ENCODE data around the gene TF.
A peak's percentile ranks its signal among the peaks of the same experiment; 100 is the strongest.
"Not testable (repeated sequence)": the region's sequence is repeated elsewhere in the genome, so short reads cannot be mapped to it uniquely, and the experiment has no call there.

Gene TF

DNA sequence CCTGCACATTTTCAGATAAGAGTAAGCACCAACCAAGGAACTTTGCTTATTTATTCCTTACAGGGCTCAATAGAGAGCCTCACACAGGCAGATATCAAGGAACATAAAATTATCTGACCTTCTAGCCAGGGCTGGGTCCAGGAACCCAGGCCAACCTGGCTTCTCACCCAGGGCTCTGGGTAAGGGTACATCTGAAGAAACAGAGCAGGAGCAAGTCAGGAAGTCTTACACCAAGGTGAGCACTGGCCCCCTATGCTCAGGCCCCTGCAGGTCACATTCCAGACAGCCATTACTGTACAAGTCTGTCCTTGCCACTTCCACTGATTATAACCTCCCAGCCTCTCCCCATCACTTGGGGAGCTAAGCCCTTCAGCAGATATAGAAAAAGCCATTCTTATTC is 19.1 kb downstream of the TF start:
- no peak for DNase-seq (ENCODE audit: low read depth)

DNA sequence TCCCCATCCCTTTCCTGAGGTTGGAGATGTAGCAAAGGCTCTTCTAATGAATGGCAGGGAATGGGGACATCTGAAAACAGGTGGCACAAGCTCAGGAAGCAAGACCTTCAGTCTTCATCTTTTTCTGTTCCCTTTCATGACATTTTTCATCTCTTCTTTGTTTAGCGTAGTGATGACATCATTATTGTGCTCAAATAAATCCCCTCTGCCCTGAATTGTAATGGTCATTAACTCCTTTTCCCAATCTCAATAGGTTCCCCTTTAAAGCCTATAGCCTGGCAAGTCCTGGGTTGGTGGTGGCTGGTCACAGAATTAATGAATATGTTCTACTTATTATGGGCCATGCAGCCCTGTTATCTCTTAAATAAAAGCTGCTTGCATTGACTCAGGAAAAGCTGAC is 21.4 kb downstream of the TF start:
- no peak for DNase-seq (ENCODE audit: low read depth)

DNA sequence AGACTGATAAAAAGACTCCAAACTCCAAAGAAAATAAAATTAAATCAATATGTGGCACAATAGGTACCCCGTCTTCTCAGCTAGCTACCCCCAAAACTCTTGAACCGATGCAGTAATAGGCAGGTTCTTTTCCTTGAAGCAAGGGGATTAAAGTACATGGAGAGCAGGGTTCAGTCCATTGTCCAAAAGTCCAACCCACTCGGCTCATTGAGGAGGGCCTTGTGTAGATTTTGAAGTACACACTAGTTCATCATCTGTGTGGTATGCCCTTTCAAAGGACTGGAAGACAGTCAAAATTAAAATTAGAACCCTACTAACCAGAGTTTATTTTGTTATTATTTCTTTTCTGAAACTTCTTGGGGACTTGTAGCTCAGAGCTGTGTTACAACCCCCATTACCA is 23.3 kb downstream of the TF start:
- no peak for DNase-seq (ENCODE audit: low read depth)

DNA sequence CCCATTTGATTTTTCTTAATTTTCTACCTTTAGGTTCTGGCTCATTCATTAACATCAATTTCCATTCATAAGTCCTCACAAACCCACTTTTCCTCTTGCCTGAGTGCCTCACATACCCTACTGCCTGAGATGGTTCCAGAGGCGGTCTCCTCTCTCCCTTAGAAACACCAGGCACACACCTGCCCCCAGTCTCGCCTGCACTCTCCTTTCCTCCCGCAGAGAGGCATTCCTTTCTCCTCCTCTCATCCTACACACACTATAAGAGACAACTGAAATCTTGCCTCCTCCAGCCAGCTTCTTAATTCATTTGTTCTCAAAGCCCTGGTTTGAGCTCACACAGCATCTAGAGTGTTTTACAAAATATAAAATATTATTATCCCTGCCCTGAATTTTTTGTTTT is 27.5 kb downstream of the TF start:
- DNase-seq (ENCODE audit: low read depth): no peak

DNA sequence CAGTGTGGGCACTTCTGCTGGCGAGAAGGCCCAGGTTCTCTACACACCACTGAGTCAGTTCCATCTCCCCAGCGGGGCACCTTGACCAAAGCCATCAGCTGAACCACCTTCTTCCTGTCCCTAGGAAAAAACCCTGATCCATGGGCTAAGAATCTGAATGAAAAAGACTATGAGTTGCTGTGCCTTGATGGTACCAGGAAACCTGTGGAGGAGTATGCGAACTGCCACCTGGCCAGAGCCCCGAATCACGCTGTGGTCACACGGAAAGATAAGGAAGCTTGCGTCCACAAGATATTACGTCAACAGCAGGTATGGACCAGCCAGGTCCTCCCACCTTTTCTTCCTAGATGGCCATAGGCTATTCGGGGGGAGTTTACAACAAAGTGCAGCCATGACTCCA is 29.1 kb downstream of the TF start:
- no peak for DNase-seq (ENCODE audit: low read depth)

DNA sequence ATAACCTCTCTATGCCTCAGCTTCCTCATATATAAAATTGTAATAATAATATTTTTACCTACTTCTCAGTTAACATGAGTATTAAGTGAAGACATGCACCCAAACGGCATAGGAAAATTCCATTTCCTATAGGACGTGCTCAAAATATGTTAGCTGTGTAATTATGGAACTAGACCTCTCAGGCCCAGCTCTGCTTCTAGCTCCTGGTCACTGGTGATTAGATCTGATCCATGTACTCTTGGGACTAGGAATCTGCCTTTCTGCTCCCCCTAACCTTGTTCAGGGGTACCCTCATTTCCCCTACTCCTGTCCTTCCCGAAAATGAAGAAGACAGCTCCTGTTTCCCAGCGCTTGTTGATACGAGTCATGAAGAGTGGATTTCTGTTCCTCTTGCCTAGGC is 29.6 kb downstream of the TF start:
- DNase-seq (ENCODE audit: low read depth): no peak

DNA sequence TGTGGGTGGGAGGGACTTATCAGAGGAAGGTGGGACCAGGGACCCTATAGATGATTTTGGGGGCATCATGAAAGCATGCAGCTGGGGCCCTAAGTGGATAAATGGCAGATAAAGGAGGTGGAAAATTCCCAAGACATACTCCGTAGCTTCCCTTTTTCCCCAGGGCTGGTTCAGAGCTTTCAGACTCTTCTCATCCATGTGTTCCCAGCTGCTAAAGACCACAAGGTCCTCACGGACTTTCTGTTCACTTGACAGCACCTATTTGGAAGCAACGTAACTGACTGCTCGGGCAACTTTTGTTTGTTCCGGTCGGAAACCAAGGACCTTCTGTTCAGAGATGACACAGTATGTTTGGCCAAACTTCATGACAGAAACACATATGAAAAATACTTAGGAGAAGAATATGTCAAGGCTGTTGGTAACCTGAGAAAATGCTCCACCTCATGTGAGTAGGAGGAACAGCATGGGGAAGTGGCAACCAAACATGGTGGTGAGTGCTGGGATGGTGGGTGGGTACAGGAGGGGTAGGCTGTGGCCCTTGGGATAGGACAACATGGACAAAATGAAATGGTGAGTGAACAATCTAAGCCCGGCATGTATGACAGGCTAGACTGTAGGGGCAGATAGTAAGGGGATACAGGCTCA is 30.7 kb downstream of the TF start:
- no peak for DNase-seq (ENCODE audit: low read depth)

DNA sequence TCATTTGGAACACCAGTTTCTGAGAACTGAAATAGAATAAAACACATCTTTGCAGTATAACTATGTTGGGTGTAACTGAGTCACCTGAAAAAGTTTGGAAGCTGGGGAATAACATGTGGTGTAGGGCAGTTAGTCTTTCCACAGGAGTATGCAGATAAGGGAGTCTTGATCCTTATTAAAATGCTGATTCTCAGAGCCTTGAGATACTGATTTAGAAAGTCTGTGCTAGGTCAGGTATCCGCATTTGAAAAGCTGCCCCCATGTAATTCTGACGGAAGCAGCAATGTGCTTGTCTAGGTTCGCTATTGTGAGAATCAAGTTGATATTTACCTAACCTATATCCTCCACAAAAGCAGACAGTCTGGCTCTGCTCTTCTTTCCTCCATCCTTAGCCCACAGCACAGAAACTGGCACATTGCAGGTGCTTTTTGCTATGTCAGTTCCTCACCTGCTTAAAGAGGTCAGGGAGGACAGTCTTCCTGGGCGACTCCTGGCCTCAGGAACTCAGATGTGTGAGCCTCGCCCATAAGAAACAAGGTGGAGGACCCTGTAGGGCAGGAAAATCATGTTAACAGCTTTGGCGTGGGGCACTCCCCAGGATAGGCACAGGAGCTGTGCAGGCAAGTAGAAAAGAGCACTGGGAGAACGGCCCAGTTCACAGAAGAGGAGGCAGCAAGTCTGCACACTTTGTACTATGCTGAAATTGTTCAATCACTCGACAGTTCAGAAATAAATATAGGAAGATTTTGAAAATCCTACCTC is 31.8 kb downstream of the TF start:
- DNase-seq (ENCODE audit: low read depth): no peak

DNA sequence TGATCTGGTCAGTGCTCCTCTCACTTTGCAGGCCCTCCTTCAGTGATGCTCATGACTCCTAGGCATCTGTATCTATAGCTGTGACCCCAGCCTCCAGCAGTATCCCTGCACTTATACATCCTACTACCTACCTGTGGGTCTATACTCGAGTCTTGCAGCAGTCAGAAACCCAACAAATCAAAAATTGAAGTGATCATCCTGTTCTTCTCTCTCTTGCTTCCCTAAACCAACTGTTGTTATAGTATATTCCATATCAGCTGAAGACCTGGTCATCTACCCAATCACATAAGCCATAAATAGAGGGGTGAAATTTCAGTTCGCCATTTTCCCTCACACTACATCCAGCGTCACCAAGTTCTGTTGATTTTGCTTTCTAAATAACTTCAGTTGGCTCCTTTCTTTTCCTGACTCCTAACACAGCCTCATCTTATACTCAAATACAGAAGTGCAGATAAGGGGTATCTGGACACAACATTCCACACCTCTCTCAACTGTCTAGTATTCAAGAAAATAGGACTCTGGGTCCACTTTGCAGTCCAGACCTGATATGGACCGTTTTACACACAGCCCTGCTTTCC is 33.5 kb downstream of the TF start:
- DNase-seq (ENCODE audit: low read depth): no peak

DNA sequence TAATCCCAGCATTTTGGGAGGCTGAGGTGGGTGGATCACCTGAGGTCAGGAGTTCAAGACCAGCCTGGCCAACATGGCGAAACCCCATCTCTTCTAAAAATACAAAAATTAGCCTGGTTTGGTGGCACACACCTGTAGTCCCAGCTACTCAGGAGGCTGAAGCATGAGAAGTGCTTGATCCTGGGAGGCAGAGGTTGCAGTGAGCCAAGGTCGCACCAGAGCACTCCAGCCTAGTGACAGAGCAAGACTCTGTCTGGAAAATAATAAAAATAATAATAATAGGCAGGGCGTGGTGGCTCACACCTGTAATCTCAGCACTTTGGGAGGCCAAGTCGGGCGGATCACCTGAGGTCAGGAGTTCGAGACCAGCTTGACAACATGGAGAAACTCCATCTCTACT is 34.6 kb downstream of the TF start:
- DNase-seq (ENCODE audit: low read depth): not testable (repeated sequence)

DNA sequence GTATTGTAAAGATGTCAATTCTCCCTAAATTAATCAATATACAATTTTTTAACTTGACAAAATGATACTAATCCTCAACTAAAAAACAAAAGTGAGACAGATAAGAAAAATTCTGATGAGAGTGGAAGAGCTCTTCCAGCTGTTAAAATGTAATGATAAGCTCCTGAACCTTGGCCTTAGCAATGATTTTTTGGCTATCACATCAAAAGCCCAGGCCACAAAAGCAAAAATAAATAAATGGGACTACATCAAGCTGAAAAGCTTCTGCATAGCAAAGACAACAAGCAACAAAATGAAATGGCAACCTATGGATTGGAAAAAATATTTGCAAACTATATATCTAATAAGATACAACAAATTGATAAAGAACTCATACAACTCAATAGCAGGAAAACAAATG is 35.4 kb downstream of the TF start:
- DNase-seq (ENCODE audit: low read depth): no peak

DNA sequence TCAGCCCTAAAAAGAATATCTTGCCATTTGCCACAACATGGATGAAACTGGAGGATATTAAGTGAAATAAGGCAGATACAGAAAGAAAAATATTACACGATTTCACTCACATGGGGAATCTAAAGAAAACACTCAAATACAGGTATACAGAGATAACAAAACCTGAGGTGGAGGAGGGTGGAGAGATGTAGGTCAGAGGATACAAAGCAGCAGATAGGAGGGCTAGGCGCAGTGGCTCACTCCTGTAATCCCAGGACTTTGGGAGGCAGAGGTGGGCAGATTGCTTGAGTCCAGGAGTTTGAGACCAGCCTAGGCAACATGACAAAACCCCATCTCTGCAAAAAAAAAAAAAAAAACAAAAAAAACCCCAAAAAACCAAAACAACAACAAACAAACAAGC is 36.3 kb downstream of the TF start:
- no peak for DNase-seq (ENCODE audit: low read depth)

DNA sequence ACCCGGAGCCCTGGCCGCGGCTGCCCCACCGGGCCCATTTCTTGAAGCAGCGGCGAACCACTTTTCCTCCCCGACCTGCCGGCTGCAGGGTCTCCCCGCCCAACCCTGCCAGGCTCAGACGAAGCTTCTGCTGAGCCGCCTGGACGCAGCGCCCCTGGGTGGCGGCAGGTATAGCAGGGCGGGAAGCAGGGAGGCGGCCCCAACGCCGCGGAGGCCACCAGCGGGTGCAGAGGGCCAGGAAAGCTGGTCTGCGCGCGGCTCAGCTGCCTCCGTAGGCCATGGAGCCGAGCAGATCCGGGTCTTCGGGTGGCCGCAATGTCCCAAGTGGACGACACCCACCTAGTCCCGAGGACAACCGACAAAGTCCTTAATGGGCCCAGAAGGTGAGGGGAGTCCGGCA is 37.6 kb downstream of the TF start:
- DNase-seq (ENCODE audit: low read depth): no peak

DNA sequence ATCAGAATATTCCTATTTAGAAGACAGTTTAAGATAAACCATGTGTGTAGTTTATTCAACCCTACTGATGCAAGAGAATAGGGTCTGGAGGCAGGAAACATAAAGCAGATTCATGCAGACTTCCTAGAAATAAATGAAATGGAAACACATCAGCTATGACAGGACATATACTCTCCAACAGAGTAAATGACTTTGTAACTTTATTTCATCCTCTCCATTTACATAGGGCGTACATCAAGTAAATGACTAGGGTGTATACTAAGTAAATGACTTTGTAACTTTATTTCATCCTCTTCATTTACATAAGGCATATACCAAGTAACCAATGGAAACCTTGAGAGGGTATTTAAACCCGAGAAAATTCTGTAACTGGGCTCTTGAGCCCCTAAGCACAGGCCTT is 41.8 kb downstream of the TF start:
- no peak for DNase-seq (ENCODE audit: low read depth)

DNA sequence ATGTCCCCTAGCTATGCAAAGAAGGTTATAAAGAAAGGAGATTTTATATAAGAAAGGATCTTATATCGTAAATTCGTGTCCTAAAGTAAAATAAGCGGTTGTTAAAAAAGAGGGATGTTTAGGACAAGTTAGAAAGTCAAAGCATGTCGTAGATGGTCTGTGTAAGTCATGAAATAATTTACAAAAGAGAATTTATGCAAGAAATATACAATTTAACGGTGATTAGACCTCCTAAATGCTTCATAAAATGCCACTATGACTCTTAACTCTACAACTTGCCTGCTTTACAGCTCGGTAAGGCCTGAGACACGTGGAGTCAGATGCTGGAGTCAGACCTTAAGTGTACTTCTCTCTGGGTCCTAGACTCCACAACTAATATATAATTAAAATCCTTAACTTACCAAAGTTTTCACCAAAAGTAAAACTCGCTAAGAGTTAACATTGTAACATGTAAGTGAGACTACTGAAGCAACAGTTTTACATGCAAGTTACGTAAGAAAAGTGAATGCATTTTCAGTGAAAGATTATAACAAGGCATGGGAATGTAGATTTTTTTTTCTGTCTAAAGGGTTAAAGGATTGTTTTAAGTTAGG is 46.1 kb downstream of the TF start:
- no peak for DNase-seq (ENCODE audit: low read depth)

DNA sequence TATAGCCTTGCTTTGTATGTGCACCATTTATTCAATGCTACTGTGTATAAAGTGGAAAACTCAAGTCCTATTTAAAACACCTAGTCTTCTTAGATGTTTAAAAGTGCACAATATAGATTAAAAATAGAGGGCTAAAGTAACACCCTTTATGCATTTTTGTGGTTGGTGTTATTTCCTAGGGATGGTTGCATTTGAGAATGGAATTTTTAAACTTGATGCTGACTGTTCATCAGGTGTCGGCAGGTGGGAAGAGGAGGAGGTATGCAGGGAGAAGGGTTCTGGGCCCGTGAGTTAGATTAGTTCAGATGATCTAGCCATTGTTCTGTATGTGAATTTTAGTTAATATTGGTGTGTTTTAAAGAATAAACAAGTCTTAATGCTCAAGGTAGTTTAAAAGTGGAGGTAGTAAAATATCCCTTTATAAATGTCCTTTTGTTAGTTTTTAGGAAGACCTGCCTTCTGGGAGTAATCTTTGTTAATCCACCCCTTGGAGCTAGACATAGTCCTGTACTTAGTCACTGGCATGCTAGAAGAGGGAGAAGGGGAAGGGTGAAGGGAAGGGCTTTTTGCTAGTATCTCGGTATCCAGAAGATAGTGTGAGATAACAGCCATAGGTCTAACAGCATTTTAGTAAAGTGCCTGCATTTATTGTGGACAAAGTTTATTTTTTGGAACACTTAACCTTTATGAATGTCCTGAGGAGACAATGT is 51.4 kb downstream of the TF start:
- no peak for DNase-seq (ENCODE audit: low read depth)

DNA sequence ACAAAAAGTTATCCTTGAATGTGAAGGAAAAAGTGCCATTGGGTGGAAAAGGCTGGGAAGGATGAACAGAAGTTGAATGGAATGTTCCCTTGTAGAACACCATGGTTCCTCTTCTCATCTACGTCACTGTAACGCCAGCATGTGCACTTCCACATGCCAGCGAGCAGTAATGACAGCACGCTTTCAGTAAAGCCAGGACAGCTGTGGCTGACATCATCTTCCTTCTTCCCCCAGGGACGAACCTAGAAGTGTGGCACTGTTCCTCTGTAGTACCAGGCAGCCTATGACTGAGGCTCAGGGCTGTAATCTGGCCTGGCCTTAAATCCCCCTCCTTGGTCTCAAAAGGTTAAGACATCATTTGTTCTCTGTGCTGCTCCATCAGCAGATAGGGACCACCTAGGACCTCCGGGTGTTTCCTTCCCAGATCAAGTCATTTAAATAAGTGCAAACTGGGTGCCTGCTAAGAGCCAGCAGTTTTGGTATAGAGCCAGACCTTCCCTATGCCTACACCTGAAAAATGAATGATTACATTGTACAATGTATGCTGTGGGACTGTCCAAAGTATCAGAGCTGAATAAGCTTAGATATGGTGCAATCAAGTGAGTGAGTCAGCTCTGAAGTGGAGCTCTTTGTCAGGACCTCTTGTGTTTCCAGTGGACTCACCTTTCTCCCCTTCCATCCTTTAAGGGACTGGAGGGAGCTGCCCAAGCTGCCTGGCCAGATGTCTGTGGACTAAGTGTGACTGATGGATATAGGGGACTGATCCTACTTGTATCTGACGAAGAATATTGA is 53.8 kb downstream of the TF start:
- DNase-seq (ENCODE audit: low read depth): no peak

DNA sequence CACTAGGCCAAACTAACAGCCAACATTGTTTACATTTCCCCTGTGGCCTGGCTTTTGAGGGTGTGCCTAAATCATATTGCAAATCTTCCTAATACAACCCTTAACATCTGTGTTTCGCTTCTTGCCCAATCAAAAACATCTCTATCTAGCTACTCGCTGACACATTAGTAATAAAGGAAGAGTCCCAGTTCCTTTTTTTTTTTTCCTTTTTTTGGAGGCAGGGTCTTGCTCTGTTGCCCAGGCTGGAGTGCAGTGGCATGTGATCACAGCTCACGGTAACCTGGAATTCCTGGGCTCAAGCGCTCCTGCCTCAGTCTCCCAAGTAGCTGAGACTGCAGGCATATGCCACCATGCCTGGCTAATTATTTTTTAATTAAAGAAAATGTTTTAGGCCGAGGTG is 57.3 kb downstream of the TF start:
- no peak for DNase-seq (ENCODE audit: low read depth)

DNA sequence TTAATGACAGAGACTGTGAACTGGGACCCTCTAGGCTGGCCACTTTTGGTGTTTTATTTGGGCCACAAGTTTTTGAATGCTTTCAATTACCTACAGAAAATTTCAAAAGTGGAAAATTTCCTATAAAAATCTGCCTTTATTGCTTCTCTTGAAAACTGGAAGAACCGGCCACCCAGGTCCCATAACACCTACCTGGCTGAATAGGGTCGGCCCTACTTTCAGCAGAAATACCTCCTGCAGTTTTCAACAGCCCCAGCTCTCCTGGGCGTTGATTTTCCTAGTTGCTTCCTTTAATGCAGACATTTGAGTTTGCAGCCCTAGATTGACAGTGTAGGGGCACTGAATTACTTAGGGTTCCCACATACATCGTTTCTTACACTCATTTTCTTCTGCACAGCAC is 58.7 kb downstream of the TF start:
- no peak for DNase-seq (ENCODE audit: low read depth)

DNA sequence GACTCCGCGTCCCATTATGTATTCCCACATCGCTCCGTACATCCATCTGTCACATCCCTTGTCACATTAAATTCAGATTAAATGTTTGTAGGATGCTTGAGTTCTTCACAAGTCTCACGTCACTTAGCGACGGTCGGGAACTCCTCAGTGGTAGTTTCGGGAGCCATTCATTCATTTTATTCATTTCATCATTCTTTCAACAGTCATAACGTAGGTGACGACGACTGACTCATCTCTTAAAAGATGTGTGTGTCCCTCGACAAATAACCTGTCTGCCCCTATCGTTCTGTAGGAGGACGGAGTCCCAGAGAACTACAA is 59.1 kb downstream of the TF start:
- no peak for DNase-seq (ENCODE audit: low read depth)

DNA sequence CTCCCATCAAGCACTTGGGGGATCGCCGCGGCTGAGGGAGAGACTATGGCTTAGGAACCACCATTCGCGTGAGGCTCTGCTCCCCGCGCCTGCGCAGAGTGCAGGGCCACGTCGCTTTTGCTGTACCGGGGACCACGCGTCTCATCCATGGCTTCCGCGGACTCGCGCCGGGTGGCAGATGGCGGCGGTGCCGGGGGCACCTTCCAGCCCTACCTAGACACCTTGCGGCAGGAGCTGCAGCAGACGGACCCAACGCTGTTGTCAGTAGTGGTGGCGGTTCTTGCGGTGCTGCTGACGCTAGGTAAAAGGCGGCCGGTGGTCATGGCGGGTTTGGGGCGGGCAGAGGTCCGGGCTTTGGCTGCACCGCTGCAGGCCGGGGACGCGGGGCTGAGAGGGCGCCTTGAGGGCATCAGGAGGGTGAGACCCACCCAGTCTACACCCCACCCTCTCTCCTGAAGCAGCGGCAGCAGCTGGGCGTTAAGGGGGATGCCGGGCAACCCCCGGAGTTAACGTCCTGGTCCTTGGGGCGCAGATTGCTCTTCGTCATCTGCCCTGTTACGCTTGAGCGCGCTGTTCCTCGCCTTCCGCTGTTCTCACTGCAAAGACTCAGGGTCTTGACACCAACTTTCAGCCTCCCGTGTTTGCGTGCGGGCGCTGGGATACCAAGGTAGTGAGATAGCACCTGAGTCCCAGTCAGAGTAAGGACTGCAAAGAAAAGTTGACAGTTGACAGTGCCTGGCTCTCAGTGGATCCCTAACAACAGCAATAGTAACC is 59.7 kb downstream of the TF start, which contains the start of gene SRPRB:
Gene SRPRB, plus strand, starts transcription at position 114 of the 774 bp plus-strand sequence. Its CDS starts 34 bp downstream, at position 148.
- DNase-seq (ENCODE audit: low read depth): peak; percentile 97
